SK-N-SH treated with all-trans-retinoic acid at 6 μM for 48 hours (cell line): ENCODE results near the gene LRRC8C.
A peak's percentile ranks its signal among the peaks of the same experiment; 100 is the strongest.

Experiments
- ARNTL ChIP-seq: fragments of 450-650 bp; formaldehyde crosslinking; IDR thresholded peaks from 2 replicates; pipeline ENCODE4 v1.5.0; 2020; ENCODE audit warnings: low read depth, mild to moderate bottlenecking, moderate library complexity, borderline replicate concordance
- CSDC2 ChIP-seq: fragments of 250-450 bp; sonication (Bioruptor Pico); IDR thresholded peaks from 2 replicates; pipeline ENCODE4 v1.5.0; 2020; ENCODE audit warnings: mild to moderate bottlenecking, moderate library complexity
- ISL1 ChIP-seq: fragments of 250-450 bp; sonication (Bioruptor Pico); IDR thresholded peaks from 2 replicates; pipeline ENCODE4 v2.1.2; 2022; ENCODE audit warnings: mild to moderate bottlenecking, moderate library complexity
- PATZ1 ChIP-seq: fragments of 250-450 bp; sonication (Bioruptor Pico); IDR thresholded peaks from 2 replicates; pipeline ENCODE4 v1.8.0; 2020; ENCODE audit warnings: mild to moderate bottlenecking, moderate library complexity, borderline replicate concordance
- PPARA ChIP-seq: fragments of 250-450 bp; sonication (Bioruptor Pico); IDR thresholded peaks from 2 replicates; pipeline ENCODE4 v1.5.0; 2020; ENCODE audit warnings: mild to moderate bottlenecking, borderline replicate concordance
- RARB ChIP-seq: fragments of 250-450 bp; sonication (Bioruptor Pico); IDR thresholded peaks from 2 replicates; pipeline ENCODE4 v1.8.0; 2021; ENCODE audit warnings: mild to moderate bottlenecking, moderate library complexity
- SNAI2 ChIP-seq: fragments of 250-450 bp; sonication (Bioruptor Pico); IDR thresholded peaks from 2 replicates; pipeline ENCODE4 v1.5.0; 2020; ENCODE audit warnings: mild to moderate bottlenecking, moderate library complexity
- TCF4 ChIP-seq: fragments of 250-450 bp; sonication (Bioruptor Pico); IDR thresholded peaks from 2 replicates; pipeline ENCODE4 v1.8.0; 2021; ENCODE audit warnings: mild to moderate bottlenecking, moderate library complexity, borderline replicate concordance
- ZC3H10 ChIP-seq: fragments of 250-450 bp; sonication (Bioruptor Pico); IDR thresholded peaks from 2 replicates; pipeline ENCODE4 v1.5.1; 2021; ENCODE audit warnings: mild to moderate bottlenecking, moderate library complexity

GRCh38 chr1:89701746-89702241, 68.9 kb downstream of the LRRC8C start:
- peak; percentile 39; the same call in 1 of the 2 replicates for TF ChIP-seq TCF4 (CRISPR knock-in tag)
- TF ChIP-seq CSDC2 (CRISPR knock-in tag), result no peak
- no peak for TF ChIP-seq PATZ1 (CRISPR knock-in tag)
- no peak for TF ChIP-seq PPARA
- TF ChIP-seq RARB, result no peak
- TF ChIP-seq ARNTL (CRISPR knock-in tag), result no peak
- no peak for TF ChIP-seq ZC3H10 (CRISPR knock-in tag)
- peak; percentile 47 for TF ChIP-seq ISL1
- no peak for TF ChIP-seq SNAI2 (CRISPR knock-in tag)
